ENCODE measurements around the gene OTOG.

The OTOG gene

DNA sequence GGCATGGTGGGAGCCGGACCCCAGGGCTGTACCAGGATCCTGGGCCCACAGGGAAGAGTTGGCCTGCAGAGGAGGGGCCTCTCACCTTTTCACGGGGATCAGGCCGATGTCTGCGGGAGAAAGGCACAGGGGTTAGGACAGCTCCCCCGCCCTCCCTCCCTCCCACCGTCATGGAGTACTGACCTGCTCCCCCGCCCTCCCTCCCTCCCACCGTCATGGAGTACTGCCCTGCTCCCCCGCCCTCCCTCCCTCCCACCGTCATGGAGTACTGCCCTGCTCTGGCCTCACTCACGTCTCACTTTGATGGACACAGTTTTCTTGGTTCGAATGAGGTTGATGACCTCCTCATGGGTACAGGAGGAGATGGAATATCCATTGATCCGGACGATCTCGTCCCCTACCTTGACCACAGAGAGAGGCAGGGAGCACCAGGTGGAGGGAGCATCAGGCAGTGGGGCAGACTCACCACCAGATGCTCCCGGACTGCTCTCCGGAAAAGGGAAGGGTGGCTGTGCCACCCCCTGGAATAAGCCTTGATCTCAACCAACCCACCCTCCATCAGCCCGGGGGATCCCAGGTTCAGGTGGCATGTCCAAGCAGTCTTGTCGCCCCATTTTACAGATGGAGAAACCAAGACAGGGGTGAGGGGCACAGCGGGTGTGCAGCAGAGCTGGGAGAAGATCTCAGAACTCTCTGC, 20.0 kb upstream of the OTOG start:
- H3K4me1 Mint-ChIP-seq: no peaks in the 10 kb centered on the region
- H3K4me3 Mint-ChIP-seq: no peak overlapping the region
- H3K9me3 Mint-ChIP-seq: no peaks in the 10 kb centered on the region
- no peaks in the 10 kb centered on the region for H3K36me3 Mint-ChIP-seq
- ATAC-seq (replicated peaks) (no peak), DNase-seq (no peak)
- H3K27ac Mint-ChIP-seq: no peak overlapping the region
- H3K27me3 Mint-ChIP-seq: peaks cover 15 to 35% of the 10 kb centered on the region in 2 donors

DNA sequence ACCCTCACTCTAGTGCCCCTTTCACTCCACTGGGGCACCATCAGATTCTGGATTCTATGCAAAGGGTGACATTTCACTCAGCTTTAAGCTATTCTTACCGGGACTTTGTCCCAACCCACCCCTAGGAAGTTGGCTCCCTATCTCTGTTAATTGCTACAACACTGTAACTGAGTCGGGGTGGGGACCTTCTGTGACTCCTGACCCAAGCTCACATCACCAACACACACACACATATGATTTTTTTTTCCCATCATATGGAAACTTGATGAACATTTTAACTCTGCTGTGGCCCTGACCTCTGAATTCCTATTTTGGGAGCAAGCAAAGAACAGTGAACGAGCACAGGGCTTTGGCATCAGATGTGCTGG, 19.4 kb upstream of the OTOG start:
- H3K27ac Mint-ChIP-seq: no peak overlapping the region

DNA sequence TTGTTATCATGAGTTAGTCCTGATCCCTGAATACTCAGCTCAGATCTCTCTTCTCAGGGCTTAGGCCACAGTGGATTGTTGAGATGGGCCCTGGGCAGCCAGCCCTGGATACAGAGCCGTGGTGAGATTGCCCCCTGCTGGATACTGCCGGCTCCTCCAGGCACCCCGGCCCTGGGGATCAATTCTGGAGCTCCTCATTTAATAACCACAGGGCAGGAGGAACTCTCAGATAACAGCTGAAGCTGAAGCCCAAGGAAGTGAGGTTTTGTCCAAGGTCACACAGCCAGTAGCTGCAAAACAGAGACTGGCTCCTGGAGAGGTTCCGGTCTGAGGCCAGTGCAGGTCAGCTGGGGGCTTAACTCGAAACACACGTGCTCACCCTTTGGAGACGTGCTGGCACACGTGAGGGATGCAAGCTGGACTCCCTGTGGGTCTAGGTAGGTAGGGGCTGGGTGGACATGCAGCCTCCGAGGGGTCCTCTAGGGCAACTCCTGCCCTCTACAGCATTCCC, 18.8 kb upstream of the OTOG start:
- Mint-ChIP-seq H3K27me3 (peaks cover 15 to 40% of the 10 kb centered on the region in 2 donors), H3K4me1 (no peaks in the 10 kb centered on the region), H3K4me3 (no peak overlapping the region), H3K9me3 (no peaks in the 10 kb centered on the region), H3K36me3 (no peaks in the 10 kb centered on the region), H3K27ac (no peak overlapping the region)
- peak; percentile 21 for DNase-seq
- ATAC-seq (replicated peaks): peak; percentile 89 to 92

More for the DNA sequence above, 19.4 kb upstream of the OTOG start:
- no peak overlapping the region for H3K4me3 Mint-ChIP-seq
- H3K36me3 Mint-ChIP-seq: no peaks in the 10 kb centered on the region
- H3K9me3 Mint-ChIP-seq: no peaks in the 10 kb centered on the region
- peaks cover 15 to 37% of the 10 kb centered on the region in 2 donors for H3K27me3 Mint-ChIP-seq
- ATAC-seq (replicated peaks): no peak
- no peaks in the 10 kb centered on the region for H3K4me1 Mint-ChIP-seq
- DNase-seq: no peak

DNA sequence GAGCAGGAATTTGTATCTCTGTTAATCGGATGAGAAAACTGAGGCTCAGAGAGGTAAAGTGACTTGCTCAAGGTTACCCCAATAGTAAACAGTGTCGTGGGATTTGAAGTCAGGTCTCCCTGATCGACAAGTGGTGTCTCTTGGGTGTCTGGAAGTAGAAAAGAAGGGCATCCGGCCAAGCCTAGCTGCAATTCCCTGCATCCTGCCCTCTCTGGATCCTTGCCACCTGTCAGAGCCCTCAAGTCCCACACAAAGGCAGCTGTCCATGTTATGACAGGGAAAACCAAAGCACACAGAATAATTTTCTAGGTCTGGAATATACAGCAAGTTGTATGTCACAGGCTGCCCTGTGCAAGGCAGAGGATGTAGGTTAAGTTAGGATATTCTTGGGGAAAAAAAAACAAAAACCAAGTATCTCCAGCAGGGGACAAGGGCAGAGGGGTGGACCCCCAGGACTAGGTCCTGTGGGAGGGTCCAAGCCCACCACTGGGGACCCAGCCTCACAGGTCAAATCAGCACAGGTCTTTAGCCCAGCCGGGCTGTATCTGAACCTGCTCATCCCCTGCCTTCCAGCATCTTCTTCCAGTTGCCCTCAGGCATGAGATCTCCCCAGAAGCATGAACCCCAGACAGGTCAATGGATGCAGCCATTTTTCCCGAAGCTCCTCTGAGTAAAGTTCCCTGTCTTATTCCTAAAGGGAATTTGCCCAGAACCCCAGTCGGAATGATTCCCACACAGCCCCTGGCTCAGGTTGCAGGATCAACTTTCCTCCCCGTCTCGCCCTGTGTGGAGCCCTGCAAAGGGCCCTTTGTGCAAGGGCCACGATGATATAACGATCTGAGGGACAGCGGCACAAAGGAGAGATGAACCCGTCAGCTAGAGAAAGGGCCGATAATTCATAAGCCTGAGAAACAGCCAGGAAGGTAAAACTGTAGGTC, 17.9 kb upstream of the OTOG start:
- no peak overlapping the region for H3K27ac Mint-ChIP-seq
- ATAC-seq (replicated peaks) (no peak), DNase-seq (no peak)
- H3K9me3 Mint-ChIP-seq: no peaks in the 10 kb centered on the region
- no peak overlapping the region for H3K4me3 Mint-ChIP-seq
- H3K4me1 Mint-ChIP-seq: no peaks in the 10 kb centered on the region
- no peaks in the 10 kb centered on the region for H3K36me3 Mint-ChIP-seq
- peaks cover 15 to 40% of the 10 kb centered on the region in 2 donors for H3K27me3 Mint-ChIP-seq

DNA sequence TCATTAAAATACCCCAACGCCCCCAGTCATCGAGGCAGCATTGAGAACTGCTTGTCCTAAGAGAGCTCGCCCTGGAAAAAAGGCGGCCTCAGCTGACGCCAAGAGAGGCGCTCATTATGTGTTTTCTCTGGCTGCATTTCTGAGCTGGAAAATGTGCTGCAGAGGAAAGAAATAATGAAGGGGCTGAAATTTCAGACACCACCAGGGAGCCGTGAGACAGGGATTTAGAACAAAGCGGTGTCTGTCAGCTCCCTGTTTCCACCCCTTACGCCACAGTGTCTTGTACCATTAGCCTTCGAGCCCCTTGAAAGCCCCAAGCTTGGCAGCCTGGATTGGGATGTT, 17.2 kb upstream of the OTOG start:
- H3K27ac Mint-ChIP-seq: no peak overlapping the region
- no peak overlapping the region for H3K4me3 Mint-ChIP-seq
- H3K36me3 Mint-ChIP-seq: no peaks in the 10 kb centered on the region
- ATAC-seq (replicated peaks): no peak
- peaks cover 15 to 40% of the 10 kb centered on the region in 2 donors for H3K27me3 Mint-ChIP-seq
- H3K4me1 Mint-ChIP-seq: no peaks in the 10 kb centered on the region
- DNase-seq: no peak
- no peaks in the 10 kb centered on the region for H3K9me3 Mint-ChIP-seq

DNA sequence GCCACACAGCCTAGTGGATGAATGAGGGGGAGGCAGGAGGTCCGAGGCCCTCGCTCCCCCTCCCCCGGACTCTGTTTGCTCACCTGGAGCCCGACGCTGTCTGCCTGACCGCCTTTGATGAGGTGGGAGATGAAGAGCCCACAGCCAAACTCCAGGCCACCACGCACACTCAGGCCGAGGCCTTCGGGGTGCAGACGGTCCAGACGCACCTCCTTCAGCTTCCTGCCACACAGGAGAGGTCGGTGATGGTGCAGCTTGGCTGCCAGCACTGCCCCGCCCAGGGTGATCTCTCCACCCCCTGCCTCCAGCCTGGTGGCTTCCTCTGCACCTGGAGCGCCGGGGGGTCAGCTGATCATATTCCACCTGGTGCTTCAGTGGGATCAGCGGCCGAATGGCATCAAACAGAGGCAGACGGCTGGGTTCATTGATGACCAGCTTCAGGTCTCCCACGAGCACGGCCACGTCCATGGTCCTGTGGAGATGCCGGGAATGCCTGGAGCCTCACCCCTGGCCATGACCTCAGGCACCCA, 15.9 kb upstream of the OTOG start:
- Mint-ChIP-seq H3K9me3 (no peaks in the 10 kb centered on the region), H3K27ac (no peak overlapping the region), H3K4me3 (no peak overlapping the region), H3K36me3 (no peaks in the 10 kb centered on the region), H3K27me3 (peaks cover 13 to 37% of the 10 kb centered on the region in 2 donors), H3K4me1 (no peaks in the 10 kb centered on the region)
- no peak for ATAC-seq (replicated peaks)
- DNase-seq: no peak

DNA sequence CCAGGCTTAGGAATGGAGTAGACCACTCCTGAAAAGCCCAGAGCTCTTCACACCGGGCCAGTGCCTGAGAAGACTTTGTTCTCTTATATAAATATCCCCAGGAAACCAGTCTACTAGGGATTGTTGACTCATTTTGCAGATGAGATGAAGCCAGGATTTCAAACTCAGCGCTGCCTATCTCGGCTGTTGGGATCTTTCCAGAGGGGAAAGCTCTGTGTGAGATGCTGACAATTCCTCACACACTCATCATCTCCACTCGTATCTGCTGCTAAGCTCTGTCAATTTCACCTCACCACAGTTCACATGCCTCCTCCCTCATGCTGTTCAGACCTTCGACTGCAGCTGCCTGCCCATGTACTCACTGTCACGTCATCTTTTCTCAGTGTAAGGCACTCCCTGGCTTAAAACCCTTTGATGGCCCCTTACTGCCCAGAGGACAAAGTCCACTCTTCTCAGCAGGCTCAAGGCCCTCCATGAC, 15.4 kb upstream of the OTOG start:
- DNase-seq (no peak), ATAC-seq (replicated peaks) (no peak)
- Mint-ChIP-seq H3K27me3 (peaks cover 9 to 32% of the 10 kb centered on the region in 2 donors), H3K27ac (no peak overlapping the region), H3K4me1 (no peaks in the 10 kb centered on the region), H3K4me3 (no peak overlapping the region), H3K9me3 (no peaks in the 10 kb centered on the region), H3K36me3 (no peaks in the 10 kb centered on the region)

DNA sequence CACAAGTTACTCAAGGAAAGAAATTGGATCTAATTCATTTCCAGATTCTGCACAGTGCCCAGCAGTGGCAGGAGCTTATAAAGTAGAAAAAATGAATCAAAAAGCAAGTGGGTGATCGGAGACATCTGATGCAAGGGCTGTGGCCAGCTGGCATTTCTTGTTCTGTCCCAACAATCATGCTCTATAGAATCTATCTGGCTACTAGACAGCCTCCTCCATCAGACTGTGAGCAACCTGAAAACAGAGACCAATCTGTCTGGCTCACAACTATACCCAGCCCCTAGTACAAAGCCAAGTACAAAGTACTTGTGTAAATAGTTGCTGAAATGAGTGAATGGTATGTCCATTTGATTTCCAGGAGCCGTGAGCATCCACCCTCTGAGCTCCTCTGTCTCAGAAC, 14.3 kb upstream of the OTOG start:
- ATAC-seq (replicated peaks): no peak
- Mint-ChIP-seq H3K4me3 (no peak overlapping the region), H3K27me3 (peaks cover 14 to 31% of the 10 kb centered on the region in 2 donors)

DNA sequence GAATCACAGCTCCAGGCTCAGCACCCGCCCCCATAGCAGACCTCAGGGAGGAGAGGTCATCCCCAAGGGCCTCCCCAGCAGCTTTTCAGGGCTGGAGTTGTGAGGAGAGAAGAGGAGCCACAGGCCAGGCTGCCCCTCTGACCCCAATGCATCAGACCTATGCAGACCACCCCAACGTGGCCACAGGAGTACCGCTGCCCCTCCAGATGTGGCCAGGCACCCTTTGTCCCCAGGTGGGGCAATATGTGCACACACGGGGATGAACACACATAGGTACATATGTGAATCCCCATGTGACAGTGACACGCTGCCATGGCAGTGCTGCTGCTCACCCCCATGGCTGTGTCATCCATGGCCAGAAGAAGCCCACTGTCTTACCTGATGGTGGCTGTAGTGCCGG, 13.7 kb upstream of the OTOG start:
- DNase-seq: no peak
- H3K4me3 Mint-ChIP-seq: no peak overlapping the region
- H3K9me3 Mint-ChIP-seq: no peaks in the 10 kb centered on the region
- peaks cover 9 to 25% of the 10 kb centered on the region in 2 donors for H3K27me3 Mint-ChIP-seq
- H3K27ac Mint-ChIP-seq: no peak overlapping the region
- ATAC-seq (replicated peaks): no peak
- no peaks in the 10 kb centered on the region for H3K36me3 Mint-ChIP-seq
- H3K4me1 Mint-ChIP-seq: no peaks in the 10 kb centered on the region

More for the DNA sequence above, 14.3 kb upstream of the OTOG start:
- DNase-seq: no peak
- H3K4me1 Mint-ChIP-seq: no peaks in the 10 kb centered on the region
- H3K27ac Mint-ChIP-seq: no peak overlapping the region
- H3K36me3 Mint-ChIP-seq: no peaks in the 10 kb centered on the region
- no peaks in the 10 kb centered on the region for H3K9me3 Mint-ChIP-seq

DNA sequence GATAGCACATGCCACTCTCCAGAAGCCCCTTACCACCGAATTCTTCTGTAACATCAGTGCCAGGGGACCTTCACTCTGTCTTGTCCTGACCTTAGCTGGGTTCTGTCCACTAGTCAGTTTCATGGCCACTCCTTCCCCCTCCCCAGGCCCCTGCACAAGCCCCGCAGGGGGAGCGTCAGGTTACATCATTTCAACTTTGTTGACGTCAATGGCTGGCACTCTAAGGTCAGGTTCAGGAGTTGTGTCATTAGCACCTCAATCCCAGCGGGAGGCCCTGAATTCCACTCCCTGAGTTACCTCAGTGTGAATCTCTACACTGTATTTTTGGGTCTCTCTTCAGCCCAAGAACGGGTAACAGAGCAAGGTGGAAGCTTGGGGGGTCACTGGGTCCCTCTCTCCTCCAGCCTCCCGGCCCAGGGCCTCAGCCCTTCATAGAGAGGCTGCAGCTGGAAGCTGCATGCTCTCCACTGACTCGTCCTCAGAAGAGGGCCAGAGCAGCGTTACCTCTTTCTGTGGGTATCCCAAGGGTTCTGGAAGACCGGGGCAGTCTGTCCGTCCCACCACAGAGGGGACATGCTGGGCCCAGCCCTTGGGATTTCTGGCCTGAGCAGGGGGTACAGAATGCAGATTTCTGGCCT, 13.2 kb upstream of the OTOG start:
- H3K27ac Mint-ChIP-seq: no peak overlapping the region
- peaks cover 9 to 21% of the 10 kb centered on the region in 2 donors for H3K27me3 Mint-ChIP-seq
- no peaks in the 10 kb centered on the region for H3K9me3 Mint-ChIP-seq
- H3K4me1 Mint-ChIP-seq: no peaks in the 10 kb centered on the region
- DNase-seq (no peak), ATAC-seq (replicated peaks) (no peak)
- H3K36me3 Mint-ChIP-seq: no peaks in the 10 kb centered on the region
- no peak overlapping the region for H3K4me3 Mint-ChIP-seq

DNA sequence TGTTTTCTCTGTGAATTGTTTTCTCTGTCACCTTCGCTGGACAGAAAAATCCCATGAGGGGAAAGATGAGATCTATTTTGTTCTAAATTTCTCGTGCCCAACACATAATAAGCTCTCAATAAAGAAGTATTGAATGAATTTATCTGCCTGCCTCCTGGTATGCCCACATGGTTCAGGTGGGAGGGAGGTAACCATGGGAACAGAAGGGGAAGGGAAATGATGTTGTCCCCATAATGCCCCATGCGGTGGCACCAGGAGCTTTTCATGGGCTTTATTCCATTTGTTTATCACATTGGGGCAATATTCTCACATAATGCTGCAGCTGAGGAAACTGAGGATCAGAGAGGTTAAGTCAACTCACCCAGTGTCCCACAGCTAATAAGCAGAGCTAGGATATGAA, 11.6 kb upstream of the OTOG start:
- Mint-ChIP-seq H3K27ac (no peak overlapping the region), H3K4me1 (no peaks in the 10 kb centered on the region), H3K9me3 (no peaks in the 10 kb centered on the region), H3K36me3 (no peaks in the 10 kb centered on the region), H3K27me3 (peaks cover 11 to 12% of the 10 kb centered on the region in 2 donors), H3K4me3 (no peak overlapping the region)
- DNase-seq (no peak), ATAC-seq (replicated peaks) (no peak)

DNA sequence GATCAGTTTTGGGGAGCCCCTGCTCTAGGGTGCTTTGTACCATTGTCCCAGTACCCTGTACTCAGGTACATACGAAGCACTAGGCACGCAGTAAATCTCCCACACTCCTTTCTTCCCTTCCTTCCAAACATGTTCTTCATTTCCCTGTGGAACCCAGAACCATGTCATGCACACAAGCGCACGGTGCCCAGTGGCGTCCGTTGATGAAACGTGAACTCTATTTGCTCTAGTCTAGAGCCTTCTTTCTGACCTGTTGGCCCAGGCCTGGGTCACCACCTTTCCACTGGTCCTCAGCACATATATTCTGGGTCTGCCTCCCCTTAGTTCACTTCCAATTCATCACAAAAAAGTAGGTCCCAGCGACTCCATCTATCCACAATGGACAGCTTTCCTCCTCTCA, 9.8 kb upstream of the OTOG start:
- Mint-ChIP-seq H3K4me3 (no peak overlapping the region), H3K27ac (no peak overlapping the region), H3K9me3 (no peaks in the 10 kb centered on the region), H3K4me1 (no peaks in the 10 kb centered on the region), H3K36me3 (no peaks in the 10 kb centered on the region), H3K27me3 (peaks cover 15 to 21% of the 10 kb centered on the region in 2 donors)
- DNase-seq (no peak), ATAC-seq (replicated peaks) (no peak)

DNA sequence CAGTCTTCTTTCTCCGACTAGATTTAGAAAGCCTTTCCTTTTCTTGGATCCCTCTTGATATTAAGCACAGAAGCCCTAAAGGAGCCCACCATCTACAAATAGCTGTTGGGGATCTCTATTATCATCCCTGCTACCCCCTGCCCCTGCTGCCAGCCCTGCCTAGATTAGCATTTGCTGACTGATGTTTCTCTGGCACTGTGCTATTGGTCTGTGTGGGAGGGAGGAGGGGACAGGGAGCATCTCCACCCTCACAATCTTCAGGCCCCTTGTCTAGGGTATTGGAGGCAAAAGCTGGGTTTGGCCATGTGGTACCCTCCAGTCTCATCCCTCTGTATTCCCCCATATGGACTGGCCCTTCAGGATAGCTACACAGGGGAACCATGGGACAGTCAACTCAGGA, 9.0 kb upstream of the OTOG start:
- Mint-ChIP-seq H3K9me3 (no peaks in the 10 kb centered on the region), H3K4me3 (no peak overlapping the region), H3K4me1 (no peaks in the 10 kb centered on the region), H3K27me3 (peaks cover 18 to 23% of the 10 kb centered on the region in 2 donors), H3K27ac (no peak overlapping the region), H3K36me3 (no peaks in the 10 kb centered on the region)
- DNase-seq (no peak), ATAC-seq (replicated peaks) (no peak)

DNA sequence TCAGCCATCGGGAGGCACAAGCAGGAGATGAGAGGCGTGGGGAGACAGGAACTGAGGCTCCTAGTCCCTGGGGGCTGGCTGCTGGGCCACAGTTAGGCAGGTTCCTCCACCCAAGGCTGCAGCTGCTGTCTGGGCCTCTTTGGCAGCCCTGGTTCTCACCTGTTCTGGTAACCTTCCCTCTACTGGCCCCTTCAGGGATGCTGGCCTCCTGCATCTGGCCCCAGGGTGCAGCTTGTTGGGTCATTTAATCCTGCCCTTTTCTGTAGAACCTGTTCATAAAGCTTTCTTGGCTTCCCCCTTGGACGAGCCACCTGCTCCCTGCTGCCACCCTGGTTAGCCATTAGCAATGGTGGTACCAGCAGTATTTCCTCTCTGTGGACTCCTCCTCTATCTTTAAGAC, 8.3 kb upstream of the OTOG start:
- H3K27ac Mint-ChIP-seq: no peak overlapping the region

More for the DNA sequence above, 8.3 kb upstream of the OTOG start:
- Mint-ChIP-seq H3K9me3 (no peaks in the 10 kb centered on the region), H3K27me3 (peaks cover 21 to 27% of the 10 kb centered on the region in 2 donors), H3K4me3 (no peak overlapping the region), H3K36me3 (no peaks in the 10 kb centered on the region), H3K4me1 (no peaks in the 10 kb centered on the region)
- ATAC-seq (replicated peaks) (no peak), DNase-seq (no peak)
